HCT116 (cell line): ENCODE results near the gene PHACTR1. TPM values are rescaled to one million over a fixed set of nuclear protein-coding genes. Genes with fewer than 3 reads are reported as not detected.

Source experiments
- ATAC-seq: fragments of 200-7000 bp; cut with Tn5 transposase; 2 replicates; pipeline ENCODE4 v1.9.1; 2020; ENCODE audit warnings: mild to moderate bottlenecking, moderate library complexity
- BruUV-seq: library from RNA; stranded (reverse); fragments of 400-500 nt; replicated peaks from 2 replicates; lab custom pipeline; 2021; lab: Mats Ljungman, UMichigan
- CTCF ChIA-PET: fragments of 300-600 bp; sonication (Branson Sonifier 250); formaldehyde crosslinking; loops from one replicate; lab custom pipeline; 2021; ENCODE audit warnings: antibody characterized with exemption; lab: Charles Lee
- POLR2A ChIA-PET: fragments of 300-600, 350-600 bp; sonication (Branson Sonifier 250); formaldehyde crosslinking; loops from one replicate; lab custom pipeline; 2021; ENCODE audit warnings: antibody characterized with exemption; lab: Charles Lee
- RAD21 ChIA-PET, 2 experiments: fragments of 300-600 bp; sonication (Branson Sonifier 250); formaldehyde crosslinking; loops; one replicate each; lab custom pipeline; 2023; ENCODE audit warnings: low total read pairs in 2 of 2; ENCODE audit not compliant: uncharacterized antibody in 2 of 2, unreplicated experiment in 2 of 2, low non-redundant PET in 1 of 2; lab: Charles Lee
- DNase-seq: peaks from one replicate; pipeline ENCODE4 v3.0.0-alpha.2; 2010; ENCODE audit warnings: low read depth, low spot score
- H2AFZ ChIP-seq: fragments of 200-600 bp; shearing (Covaris generic), sonication (generic); 2 replicates; pipeline ENCODE4 v1.6.1; 2017; ENCODE audit warnings: low read depth, mixed run types, mixed read lengths, antibody characterized with exemption, low read length; ENCODE audit not compliant: poor library complexity, severe bottlenecking
- H3K27ac ChIP-seq: 2 replicates; pipeline ENCODE4 v1.5.1; 2012; ENCODE audit warnings: low read depth, low read length
- H3K27me3 ChIP-seq: fragments of 200-600 bp; sonication (generic); 2 replicates; pipeline ENCODE4 v1.6.1; 2016; ENCODE audit warnings: mixed run types, low read length, mixed read lengths; ENCODE audit not compliant: insufficient read depth
- H3K36me3 ChIP-seq, 2 experiments: fragments of 200-500 bp in 1 of 2; fragments of 200-600 bp in 1 of 2; sonication (Bioruptor generic) in 1 of 2; sonication (generic) in 1 of 2; 2 replicates each; pipeline versions ENCODE4 v1.5.1 to v1.6.1; 2014 to 2016; ENCODE audit warnings: low read length in 2 of 2, inconsistent platforms in 1 of 2, mixed read lengths in 1 of 2, mixed run types in 1 of 2; ENCODE audit not compliant: insufficient read depth in 2 of 2, control insufficient read depth in 1 of 2
- H3K4me1 ChIP-seq, 2 experiments: fragments of 200-600 bp in 1 of 2; sonication (generic) in 1 of 2; 2 replicates each; pipeline versions ENCODE4 v1.5.1 to v1.6.1; 2012 to 2017; ENCODE audit warnings: low read length in 2 of 2, inconsistent platforms in 1 of 2, mild to moderate bottlenecking in 1 of 2, mixed read lengths in 1 of 2, mixed run types in 1 of 2, moderate library complexity in 1 of 2; ENCODE audit not compliant: insufficient read depth in 2 of 2, control insufficient read depth in 1 of 2
- H3K4me2 ChIP-seq: fragments of 200-600 bp; sonication (generic); 2 replicates; pipeline ENCODE4 v1.6.1; 2017; ENCODE audit warnings: mixed run types, low read length, mixed read lengths
- H3K4me3 ChIP-seq, 2 experiments: fragments of 200-600 bp in 1 of 2; sonication (generic) in 1 of 2; replicated peaks in 1 of 2; 2 replicates each; pipeline ENCODE4 v1.5.1; 2011 to 2016; ENCODE audit warnings: low read length in 2 of 2, control low read depth in 1 of 2, low read depth in 1 of 2, mild to moderate bottlenecking in 1 of 2, mixed read lengths in 1 of 2, mixed run types in 1 of 2
- H3K79me2 ChIP-seq: fragments of 200-600 bp; sonication (generic); 2 replicates; pipeline ENCODE4 v1.6.1; 2017; ENCODE audit warnings: mild to moderate bottlenecking, mixed run types, low read length, moderate library complexity, mixed read lengths; ENCODE audit not compliant: insufficient read depth
- H3K9ac ChIP-seq: fragments of 200-600 bp; sonication (generic); 2 replicates; pipeline ENCODE4 v1.6.1; 2016; ENCODE audit warnings: low read length, mixed read lengths
- H3K9me2 ChIP-seq: fragments of 200-600 bp; sonication (generic), shearing (Covaris generic); 2 replicates; pipeline ENCODE4 v1.6.1; 2017; ENCODE audit warnings: mixed run types, mild to moderate bottlenecking, moderate library complexity; ENCODE audit not compliant: insufficient read depth
- H3K9me3 ChIP-seq, 2 experiments: fragments of 200-500 bp in 1 of 2; fragments of 200-600 bp in 1 of 2; sonication (Bioruptor generic) in 1 of 2; sonication (generic) in 1 of 2; 2 replicates each; pipeline ENCODE4 v1.6.1; 2014 to 2017; ENCODE audit warnings: low read length in 2 of 2, mixed read lengths in 2 of 2, inconsistent platforms in 1 of 2, low read depth in 1 of 2, mild to moderate bottlenecking in 1 of 2, mixed run types in 1 of 2, moderate library complexity in 1 of 2; ENCODE audit not compliant: control insufficient read depth in 1 of 2, insufficient read depth in 1 of 2
- H4K20me1 ChIP-seq: fragments of 200-600 bp; sonication (generic), shearing (Covaris generic); 2 replicates; pipeline ENCODE4 v1.6.1; 2017; ENCODE audit warnings: mixed run types, mild to moderate bottlenecking, moderate library complexity; ENCODE audit not compliant: insufficient read depth
- CEBPB ChIP-seq: IDR thresholded peaks from 2 replicates; pipeline ENCODE4 v1.6.1; 2012; ENCODE audit warnings: low read depth
- EGR1 ChIP-seq: IDR thresholded peaks from 2 replicates; pipeline ENCODE4 v1.6.1; 2012; ENCODE audit warnings: low read depth
- JUND ChIP-seq: IDR thresholded peaks from 2 replicates; pipeline ENCODE4 v1.6.1; 2012
- POLR2AphosphoS5 ChIP-seq: IDR thresholded peaks from 2 replicates; pipeline ENCODE4 v1.6.1; 2011; ENCODE audit warnings: mild to moderate bottlenecking, low read depth, low read length, moderate library complexity
- RAD21 ChIP-seq: IDR thresholded peaks from 2 replicates; pipeline ENCODE4 v1.6.1; 2012; ENCODE audit warnings: low read depth, mild to moderate bottlenecking
- SP1 ChIP-seq: IDR thresholded peaks from 2 replicates; pipeline ENCODE4 v1.6.1; 2012; ENCODE audit warnings: low read depth
- SRF ChIP-seq: IDR thresholded peaks from 2 replicates; pipeline ENCODE4 v1.6.1; 2012; ENCODE audit warnings: low read depth
- YY1 ChIP-seq: IDR thresholded peaks from 2 replicates; pipeline ENCODE4 v1.6.1; 2011; ENCODE audit warnings: low read length, low read depth, moderate library complexity, mild to moderate bottlenecking; ENCODE audit not compliant: insufficient replicate concordance; ENCODE audit errors: extremely low read depth
- ZFX ChIP-seq: fragments of 450-650 bp; IDR thresholded peaks from 2 replicates; pipeline ENCODE4 v1.6.1; 2017
- intact Hi-C: fragments of 100-400 bp; cut with micrococcal nuclease; formaldehyde crosslinking; loops from 2 replicates; pipeline ENCODE4 v1.10.0; 2022
- total RNA-seq: library from RNA; stranded (reverse); gene quantifications from one replicate; pipeline ENCODE4 v1.2.1, GENCODE V29; 2021; ENCODE audit not compliant: unreplicated experiment
- TF ChIP-seq, protein P1 (sequence below): IDR thresholded peaks from 2 replicates; pipeline ENCODE4 v1.6.1; 2012
- TF ChIP-seq, protein P2 (sequence below): IDR thresholded peaks from 2 replicates; pipeline ENCODE4 v1.6.1; 2012; ENCODE audit warnings: low read depth

The PHACTR1 gene
- total RNA-seq, 1 experiment from 2014 or later, result 0.17 TPM

DNA sequence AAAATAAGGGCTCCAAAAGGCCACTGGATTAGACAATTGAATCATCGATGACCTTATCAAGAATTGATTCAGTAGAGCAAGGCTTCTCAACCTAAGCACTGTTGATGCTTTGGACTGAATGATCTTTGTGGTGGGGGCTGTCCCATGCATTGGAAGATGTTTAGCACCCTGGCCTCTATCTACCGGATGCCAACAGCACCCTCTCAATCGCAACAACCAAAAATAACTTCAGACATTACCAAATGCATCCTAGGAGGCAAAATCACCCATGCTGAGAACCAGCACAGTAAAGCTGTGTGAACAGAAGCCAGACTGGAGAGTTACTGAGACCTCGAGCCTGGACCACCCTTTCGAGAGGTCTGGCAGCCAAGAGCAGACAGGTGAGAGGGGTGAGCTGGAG, 544.3 kb downstream of the PHACTR1 start:
- Histone ChIP-seq H3K36me3 (no peaks in the 10 kb centered on the region), H3K4me2 (no peak overlapping the region), H3K4me1 (no peaks in the 10 kb centered on the region), H3K9ac (no peak overlapping the region), H3K9me3 (no peaks in the 10 kb centered on the region), H3K27ac (no peak overlapping the region), H2AFZ (no peak overlapping the region), H3K4me3 (no peak overlapping the region), H3K79me2 (no peaks in the 10 kb centered on the region), H4K20me1 (no peaks in the 10 kb centered on the region), H3K9me2 (no peaks in the 10 kb centered on the region), H3K27me3 (no peaks in the 10 kb centered on the region)
- intact Hi-C loops, result no loop called here
- ChIA-PET POLR2A (no interaction called here), CTCF (no interaction called here), RAD21 (no interaction called here)
- DNase-seq, result no peak
- no TSS peak for BruUV-seq
- TF ChIP-seq CEBPB (no peak), ZFX (no peak), RAD21 (no peak), SRF (no peak), YY1 (no peak), POLR2AphosphoS5 (no peak), SP1 (no peak), JUND (no peak), EGR1 (no peak)
- TF ChIP-seq, protein P1, sequence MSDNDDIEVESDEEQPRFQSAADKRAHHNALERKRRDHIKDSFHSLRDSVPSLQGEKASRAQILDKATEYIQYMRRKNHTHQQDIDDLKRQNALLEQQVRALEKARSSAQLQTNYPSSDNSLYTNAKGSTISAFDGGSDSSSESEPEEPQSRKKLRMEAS, result no peak
- TF ChIP-seq, protein P2, sequence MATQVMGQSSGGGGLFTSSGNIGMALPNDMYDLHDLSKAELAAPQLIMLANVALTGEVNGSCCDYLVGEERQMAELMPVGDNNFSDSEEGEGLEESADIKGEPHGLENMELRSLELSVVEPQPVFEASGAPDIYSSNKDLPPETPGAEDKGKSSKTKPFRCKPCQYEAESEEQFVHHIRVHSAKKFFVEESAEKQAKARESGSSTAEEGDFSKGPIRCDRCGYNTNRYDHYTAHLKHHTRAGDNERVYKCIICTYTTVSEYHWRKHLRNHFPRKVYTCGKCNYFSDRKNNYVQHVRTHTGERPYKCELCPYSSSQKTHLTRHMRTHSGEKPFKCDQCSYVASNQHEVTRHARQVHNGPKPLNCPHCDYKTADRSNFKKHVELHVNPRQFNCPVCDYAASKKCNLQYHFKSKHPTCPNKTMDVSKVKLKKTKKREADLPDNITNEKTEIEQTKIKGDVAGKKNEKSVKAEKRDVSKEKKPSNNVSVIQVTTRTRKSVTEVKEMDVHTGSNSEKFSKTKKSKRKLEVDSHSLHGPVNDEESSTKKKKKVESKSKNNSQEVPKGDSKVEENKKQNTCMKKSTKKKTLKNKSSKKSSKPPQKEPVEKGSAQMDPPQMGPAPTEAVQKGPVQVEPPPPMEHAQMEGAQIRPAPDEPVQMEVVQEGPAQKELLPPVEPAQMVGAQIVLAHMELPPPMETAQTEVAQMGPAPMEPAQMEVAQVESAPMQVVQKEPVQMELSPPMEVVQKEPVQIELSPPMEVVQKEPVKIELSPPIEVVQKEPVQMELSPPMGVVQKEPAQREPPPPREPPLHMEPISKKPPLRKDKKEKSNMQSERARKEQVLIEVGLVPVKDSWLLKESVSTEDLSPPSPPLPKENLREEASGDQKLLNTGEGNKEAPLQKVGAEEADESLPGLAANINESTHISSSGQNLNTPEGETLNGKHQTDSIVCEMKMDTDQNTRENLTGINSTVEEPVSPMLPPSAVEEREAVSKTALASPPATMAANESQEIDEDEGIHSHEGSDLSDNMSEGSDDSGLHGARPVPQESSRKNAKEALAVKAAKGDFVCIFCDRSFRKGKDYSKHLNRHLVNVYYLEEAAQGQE, result no peak
- ATAC-seq, result no peak
